AG09309 (cell line): Measurements from ENCODE around the gene RHBG.

ENCODE experiments used
- DNase-seq: peaks from one replicate; pipeline ENCODE4 v3.0.0-alpha.2; 2010; ENCODE audit warnings: low read depth
- H3K4me3 ChIP-seq: 2 replicates; pipeline ENCODE4 v1.5.1; 2011; ENCODE audit warnings: mild to moderate bottlenecking, low read depth, low read length, moderate library complexity; ENCODE audit not compliant: control insufficient read depth
- TF ChIP-seq, protein P1 (sequence below): IDR thresholded peaks from 2 replicates; pipeline ENCODE4 v1.5.1; 2011; ENCODE audit warnings: mild to moderate bottlenecking, low read depth, low read length, inconsistent platforms; ENCODE audit not compliant: insufficient read depth, control insufficient read depth; ENCODE audit errors: missing control alignments

The RHBG gene

DNA sequence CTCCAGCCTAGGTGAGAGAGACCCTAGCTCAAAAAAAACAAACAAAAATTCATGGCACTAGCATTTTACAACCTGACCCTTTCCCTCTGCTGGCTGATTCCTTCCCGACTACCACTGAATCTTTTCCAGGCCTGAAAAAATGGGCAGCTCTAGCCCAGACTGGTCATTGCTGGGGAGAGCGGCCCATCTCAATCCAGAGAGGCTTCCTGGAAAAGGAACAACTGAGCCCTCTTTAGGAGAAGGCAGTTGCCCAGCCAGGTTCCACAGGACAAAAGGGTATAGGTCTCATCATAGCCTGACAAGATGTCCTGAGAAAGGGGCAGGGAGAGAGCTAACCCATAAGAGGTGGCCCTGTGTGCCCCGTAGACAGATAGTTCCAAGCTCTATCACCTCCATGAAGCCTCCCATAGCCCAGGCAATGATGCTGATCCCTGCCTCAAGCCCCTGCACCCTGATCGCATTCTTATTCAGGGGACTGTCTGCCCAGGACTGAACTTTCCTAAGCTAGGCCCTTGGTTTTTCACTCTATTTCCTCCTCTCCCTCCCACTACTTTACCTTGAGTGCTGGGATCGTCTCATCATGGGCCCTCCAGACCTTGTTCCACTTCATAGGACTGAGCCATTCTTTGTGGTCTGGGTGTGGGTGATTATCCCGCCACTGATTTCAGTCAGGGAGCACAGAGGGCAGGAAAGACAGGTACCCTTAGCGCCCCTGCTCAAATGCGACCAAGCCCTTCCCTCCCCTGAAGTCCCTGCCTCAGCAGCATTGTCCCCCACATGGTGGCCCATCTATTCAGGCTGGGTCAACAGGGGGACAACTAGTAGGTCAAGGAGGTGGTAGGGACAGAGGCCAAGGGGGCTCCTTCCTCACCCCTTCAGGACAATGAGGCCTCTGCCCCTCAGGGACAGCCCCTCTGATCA is 18.2 kb downstream of the RHBG start:
- no peak for DNase-seq
- TF ChIP-seq, protein P1, sequence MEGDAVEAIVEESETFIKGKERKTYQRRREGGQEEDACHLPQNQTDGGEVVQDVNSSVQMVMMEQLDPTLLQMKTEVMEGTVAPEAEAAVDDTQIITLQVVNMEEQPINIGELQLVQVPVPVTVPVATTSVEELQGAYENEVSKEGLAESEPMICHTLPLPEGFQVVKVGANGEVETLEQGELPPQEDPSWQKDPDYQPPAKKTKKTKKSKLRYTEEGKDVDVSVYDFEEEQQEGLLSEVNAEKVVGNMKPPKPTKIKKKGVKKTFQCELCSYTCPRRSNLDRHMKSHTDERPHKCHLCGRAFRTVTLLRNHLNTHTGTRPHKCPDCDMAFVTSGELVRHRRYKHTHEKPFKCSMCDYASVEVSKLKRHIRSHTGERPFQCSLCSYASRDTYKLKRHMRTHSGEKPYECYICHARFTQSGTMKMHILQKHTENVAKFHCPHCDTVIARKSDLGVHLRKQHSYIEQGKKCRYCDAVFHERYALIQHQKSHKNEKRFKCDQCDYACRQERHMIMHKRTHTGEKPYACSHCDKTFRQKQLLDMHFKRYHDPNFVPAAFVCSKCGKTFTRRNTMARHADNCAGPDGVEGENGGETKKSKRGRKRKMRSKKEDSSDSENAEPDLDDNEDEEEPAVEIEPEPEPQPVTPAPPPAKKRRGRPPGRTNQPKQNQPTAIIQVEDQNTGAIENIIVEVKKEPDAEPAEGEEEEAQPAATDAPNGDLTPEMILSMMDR, result no peak

DNA sequence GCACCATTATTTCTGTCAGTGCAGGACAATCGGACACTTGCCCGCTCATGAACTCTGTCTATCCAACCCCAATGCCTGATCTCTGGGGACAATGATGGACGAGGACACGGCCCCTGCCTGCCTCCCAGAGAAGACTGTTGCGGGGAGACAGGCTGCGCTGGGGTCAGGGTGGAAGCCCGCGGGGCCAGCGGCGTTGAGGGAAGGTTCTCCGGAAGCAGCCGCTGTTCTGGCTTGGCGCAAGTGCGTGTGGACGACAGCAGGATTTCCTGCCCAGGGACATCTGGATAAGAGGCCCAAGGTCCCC is 18.8 kb downstream of the RHBG start:
- H3K4me3 ChIP-seq, result no peak overlapping the region
- DNase-seq, result no peak
- TF ChIP-seq, protein P1, result no peak

More for the DNA sequence above, 18.2 kb downstream of the RHBG start:
- no peak overlapping the region for H3K4me3 ChIP-seq

DNA sequence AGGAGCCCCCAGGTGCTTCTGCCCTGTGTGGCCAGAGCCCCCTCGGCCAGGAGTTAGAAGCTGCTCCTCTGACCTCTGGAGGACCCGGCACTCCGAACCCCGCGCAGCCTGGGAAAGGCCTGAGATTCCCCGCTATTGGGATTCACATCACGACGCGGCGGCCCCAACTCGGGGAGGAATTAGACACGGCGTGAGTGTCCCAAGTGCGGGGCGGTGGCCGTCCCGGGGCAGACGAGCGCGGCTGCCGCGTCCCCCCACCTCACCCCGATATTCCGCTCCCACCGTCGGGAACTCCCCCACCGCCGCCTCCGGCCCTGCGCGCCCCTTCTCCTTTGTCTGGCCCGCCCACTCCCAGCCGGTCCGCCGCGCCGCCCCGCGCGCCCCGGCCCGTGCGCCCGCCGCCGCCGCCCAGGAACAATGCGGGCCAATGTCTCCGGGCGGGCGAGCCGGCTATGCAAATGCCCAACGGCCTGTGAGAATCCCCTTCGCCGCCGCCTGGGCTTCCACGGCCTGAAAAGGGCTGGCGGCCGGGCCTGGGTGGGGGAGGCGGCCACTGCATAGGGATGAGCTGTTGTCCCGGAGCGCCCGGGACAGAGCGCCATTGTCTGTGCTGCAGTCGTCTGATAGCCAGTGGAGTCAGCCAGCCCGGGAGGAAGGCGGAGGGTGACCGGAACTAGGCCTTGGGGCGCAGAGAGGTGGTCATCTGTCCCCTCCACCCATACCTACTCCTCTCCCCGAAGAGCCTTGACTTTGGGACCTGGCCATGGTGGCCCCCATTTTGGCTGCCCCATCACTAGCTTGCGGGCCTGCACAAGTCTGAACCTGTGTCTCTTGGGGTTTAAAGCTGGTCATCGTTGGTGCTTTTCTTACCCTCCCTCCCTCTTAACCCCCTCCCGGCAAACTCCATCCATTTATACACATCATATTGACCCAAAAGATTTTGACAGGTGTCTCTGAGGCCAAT is 19.4 kb downstream of the RHBG start:
- H3K4me3 ChIP-seq, result no peak overlapping the region
- TF ChIP-seq, protein P1, result no peak
- no peak for DNase-seq

DNA sequence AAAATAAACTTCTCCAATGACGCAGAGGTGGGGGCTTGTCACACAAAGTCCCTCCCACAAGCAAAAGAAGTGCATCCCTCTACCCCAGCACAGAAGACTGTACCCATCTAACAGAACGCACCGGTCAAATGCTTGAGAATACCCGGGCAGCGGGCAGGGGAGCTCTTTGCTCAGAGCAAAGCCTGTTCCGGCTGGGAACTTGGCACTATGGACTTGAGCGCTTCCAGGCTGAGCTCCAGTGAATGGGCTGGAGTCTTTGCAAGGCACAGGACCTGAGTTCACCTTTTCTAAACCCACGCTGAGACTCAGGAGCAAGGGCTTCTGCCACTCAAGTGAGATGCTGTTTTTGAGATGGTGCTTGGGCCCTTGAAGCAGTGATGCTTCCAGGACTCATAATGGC is 20.3 kb downstream of the RHBG start:
- H3K4me3 ChIP-seq, result no peak overlapping the region
- no peak for DNase-seq
- TF ChIP-seq, protein P1, result no peak

DNA sequence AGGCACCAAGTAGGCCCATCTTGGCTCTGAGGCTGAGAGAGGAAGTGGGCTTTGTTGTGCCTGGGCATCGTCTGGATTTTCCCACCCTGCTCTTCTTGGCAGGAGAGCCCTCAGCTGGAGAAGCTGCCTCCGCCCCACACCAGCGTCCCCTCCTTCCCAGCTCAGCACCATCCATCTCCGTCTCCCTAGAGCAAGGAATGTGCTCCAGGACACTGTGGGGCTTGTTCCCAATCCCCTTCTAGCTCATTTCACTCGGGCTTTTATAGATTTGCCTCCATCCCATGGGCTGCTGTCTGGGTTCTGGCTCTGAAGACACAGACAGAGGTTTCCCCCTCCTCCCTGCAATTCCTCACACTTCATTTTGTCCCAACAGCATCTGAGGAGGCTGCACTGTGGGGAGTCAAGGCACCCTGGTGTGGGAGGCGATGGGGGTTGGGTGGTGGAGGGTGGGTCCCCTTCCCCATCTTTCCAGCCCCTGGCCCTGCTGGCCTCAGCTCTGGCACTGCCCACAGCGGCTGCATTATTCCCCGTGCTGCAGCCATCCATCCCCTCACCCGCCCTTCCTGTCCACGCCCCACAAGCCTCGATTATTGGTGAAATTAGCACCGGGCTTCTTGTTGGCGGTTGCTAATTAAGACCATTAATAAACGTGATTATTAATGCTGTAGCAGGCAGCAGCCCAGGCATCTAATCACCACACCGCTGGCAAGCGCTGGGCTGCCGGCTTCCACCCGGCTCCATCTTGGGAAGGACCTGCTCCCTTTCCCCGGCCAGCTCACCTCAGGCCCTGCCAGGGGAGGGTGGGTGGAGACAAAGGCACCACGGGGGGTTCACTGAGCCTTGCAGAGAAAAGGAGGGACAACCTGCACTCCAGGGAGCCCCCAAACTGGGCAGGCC is 21.7 kb downstream of the RHBG start:
- no peak for DNase-seq
- TF ChIP-seq, protein P1, result no peak
- no peak overlapping the region for H3K4me3 ChIP-seq

DNA sequence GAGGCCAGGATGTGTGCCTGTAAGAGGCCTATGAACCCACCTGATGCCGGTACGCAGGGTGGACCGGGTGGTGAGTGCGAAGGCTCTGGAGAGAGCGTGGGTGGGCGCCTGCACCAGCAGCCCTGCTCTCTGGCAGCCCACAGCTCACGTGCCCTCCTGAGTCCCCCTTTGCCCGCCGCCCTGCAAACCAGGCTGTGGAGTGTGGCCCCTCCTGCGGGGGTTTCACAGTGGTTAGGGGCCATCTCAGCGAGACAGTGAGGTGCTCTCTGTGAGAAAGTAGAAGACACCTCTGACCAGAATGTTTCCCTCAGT is 22.3 kb downstream of the RHBG start:
- TF ChIP-seq, protein P1, result no peak
- no peak overlapping the region for H3K4me3 ChIP-seq
- no peak for DNase-seq
